Fibroblast of villous mesenchyme (primary cell): ENCODE results near the gene CTNNA2. TPM values are rescaled to one million over a fixed set of nuclear protein-coding genes. Genes with fewer than 3 reads are reported as not detected.
A peak's percentile ranks its signal among the peaks of the same experiment; 100 is the strongest.

Source experiments
- DNase-seq: peaks from one replicate; pipeline ENCODE4 v3.0.0-alpha.2; 2010; ENCODE audit warnings: low read depth
- H3K4me3 ChIP-seq: 2 replicates; pipeline ENCODE4 v1.5.1; 2011; ENCODE audit warnings: low read depth, mild to moderate bottlenecking, low read length
- CTCF ChIP-seq: IDR thresholded peaks from 2 replicates; pipeline ENCODE4 v1.5.1; 2012; ENCODE audit warnings: low read depth, mild to moderate bottlenecking, low read length; ENCODE audit not compliant: insufficient read depth
- total RNA-seq: library from RNA; depleted of rRNA; stranded (reverse); fragments of >200 nt; gene quantifications from 2 replicates; pipeline ENCODE4 v1.2.3, GENCODE V29; 2012

The CTNNA2 gene
- total RNA-seq = not detected in 2 replicates

- no peak for TF ChIP-seq CTCF
- no peak within 1 kb of the TSS for H3K4me3 ChIP-seq
- no peak for DNase-seq
Measured at GRCh38 chr2:79512442-79513401, at the start of gene CTNNA2. CTNNA2 (plus strand) TSS chr2:79513051.

- no peak overlapping the region for H3K4me3 ChIP-seq
- no peak for DNase-seq
- TF ChIP-seq CTCF = no peak
Measured at GRCh38 chr2:79487399-79487798, 25.5 kb upstream of the CTNNA2 start.

GRCh38 chr2:79511320-79511951 is 1.4 kb upstream of the CTNNA2 start:
- no peak overlapping the region for H3K4me3 ChIP-seq
- peak; percentile 27 for DNase-seq
- TF ChIP-seq CTCF = no peak

- no peak overlapping the region for H3K4me3 ChIP-seq
- DNase-seq = no peak
- no peak for TF ChIP-seq CTCF
Measured at GRCh38 chr2:79513711-79514110, 860 bp downstream of the CTNNA2 start.

- no peak overlapping the region for H3K4me3 ChIP-seq
Measured at GRCh38 chr2:79529636-79530035, 16.8 kb downstream of the CTNNA2 start.

GRCh38 chr2:79530443-79530842 is 17.6 kb downstream of the CTNNA2 start:
- DNase-seq = no peak
- TF ChIP-seq CTCF = no peak
- no peak overlapping the region for H3K4me3 ChIP-seq

More at GRCh38 chr2:79529636-79530035, 16.8 kb downstream of the CTNNA2 start:
- TF ChIP-seq CTCF = no peak
- no peak for DNase-seq
